Trophoblast cell (in vitro differentiated cells and primary cell): Measurements from ENCODE around the gene RTKN2.
A peak's percentile ranks its signal among the peaks of the same experiment; 100 is the strongest.
"Not testable (repeated sequence)": the region's sequence is repeated elsewhere in the genome, so short reads cannot be mapped to it uniquely, and the experiment has no call there.

Experiments used
- DNase-seq, 2 donors: peaks; one replicate each; pipeline ENCODE4 v3.0.0-alpha.2; 2016
- H2AFZ ChIP-seq: 2 replicates; pipeline ENCODE4 v1.6.1; 2013; ENCODE audit warnings: low read length, moderate library complexity, mild to moderate bottlenecking; ENCODE audit not compliant: insufficient read depth, poor library complexity
- H2AK5ac ChIP-seq: 2 replicates; pipeline ENCODE4 v1.6.1; 2013; ENCODE audit warnings: mild to moderate bottlenecking, low read length
- H2BK120ac ChIP-seq: 2 replicates; pipeline ENCODE4 v1.6.1; 2013; ENCODE audit warnings: low read length, mild to moderate bottlenecking, moderate library complexity; ENCODE audit not compliant: insufficient read depth, poor library complexity
- H2BK12ac ChIP-seq: 2 replicates; pipeline ENCODE4 v1.6.1; 2013; ENCODE audit warnings: mild to moderate bottlenecking, low read length, moderate library complexity
- H2BK5ac ChIP-seq: 2 replicates; pipeline ENCODE4 v1.6.1; 2013; ENCODE audit warnings: low read length, low read depth, moderate library complexity, mild to moderate bottlenecking; ENCODE audit not compliant: poor library complexity
- H3K14ac ChIP-seq: 2 replicates; pipeline ENCODE4 v1.6.1; 2013; ENCODE audit warnings: mild to moderate bottlenecking, low read length
- H3K18ac ChIP-seq: 2 replicates; pipeline ENCODE4 v1.6.1; 2013; ENCODE audit warnings: mild to moderate bottlenecking, low read length
- H3K23ac ChIP-seq: 2 replicates; pipeline ENCODE4 v1.6.1; 2013; ENCODE audit warnings: low read length
- H3K27ac ChIP-seq: 2 replicates; pipeline ENCODE4 v1.5.1; 2013; ENCODE audit warnings: low read depth, mild to moderate bottlenecking, inconsistent platforms, low read length, moderate library complexity
- H3K27me3 ChIP-seq: 2 replicates; pipeline ENCODE4 v1.6.1; 2013; ENCODE audit warnings: inconsistent platforms, mild to moderate bottlenecking, low read length, moderate library complexity; ENCODE audit not compliant: insufficient read depth
- H3K36me3 ChIP-seq, 2 experiments: 1 replicate in 1 of 2; 2 replicates in 1 of 2; pipeline ENCODE4 v1.6.1; 2013; ENCODE audit warnings: low read length in 2 of 2, mild to moderate bottlenecking in 2 of 2, moderate library complexity in 1 of 2; ENCODE audit not compliant: insufficient read depth in 2 of 2, control insufficient read depth in 1 of 2
- H3K4ac ChIP-seq: 2 replicates; pipeline ENCODE4 v1.6.1; 2013; ENCODE audit warnings: low read depth, mild to moderate bottlenecking, low read length, moderate library complexity
- H3K4me1 ChIP-seq, 2 experiments: 1 replicate in 1 of 2; 2 replicates in 1 of 2; pipeline ENCODE4 v1.6.1; 2013; ENCODE audit warnings: low read length in 2 of 2, mild to moderate bottlenecking in 2 of 2, moderate library complexity in 1 of 2; ENCODE audit not compliant: insufficient read depth in 2 of 2, control insufficient read depth in 1 of 2
- H3K4me2 ChIP-seq: 2 replicates; pipeline ENCODE4 v1.6.1; 2013; ENCODE audit warnings: inconsistent platforms, mild to moderate bottlenecking, low read length, moderate library complexity
- H3K4me3 ChIP-seq: 2 replicates; pipeline ENCODE4 v1.5.1; 2013; ENCODE audit warnings: mild to moderate bottlenecking, low read depth, low read length, inconsistent platforms
- H3K79me1 ChIP-seq: one replicate; pipeline ENCODE4 v1.6.1; 2013; ENCODE audit warnings: low read length
- H3K79me2 ChIP-seq: 2 replicates; pipeline ENCODE4 v1.6.1; 2013; ENCODE audit warnings: low read length, mild to moderate bottlenecking; ENCODE audit not compliant: control insufficient read depth, insufficient read depth, poor library complexity
- H3K9ac ChIP-seq: 2 replicates; pipeline ENCODE4 v1.6.1; 2013; ENCODE audit warnings: mild to moderate bottlenecking, low read length
- H3K9me3 ChIP-seq: 2 replicates; pipeline ENCODE4 v1.6.1; 2013; ENCODE audit warnings: low read depth, mild to moderate bottlenecking, control low read depth, inconsistent platforms, low read length; ENCODE audit not compliant: insufficient read depth
- H4K12ac ChIP-seq: 2 replicates; pipeline ENCODE4 v1.6.1; 2013; ENCODE audit warnings: low read depth, mild to moderate bottlenecking, low read length, moderate library complexity
- H4K8ac ChIP-seq: 2 replicates; pipeline ENCODE4 v1.6.1; 2013; ENCODE audit warnings: low read depth, mild to moderate bottlenecking, low read length, moderate library complexity
- H4K91ac ChIP-seq: one replicate; pipeline ENCODE4 v1.6.1; 2013; ENCODE audit warnings: low read depth, mild to moderate bottlenecking, low read length, moderate library complexity
- WGBS: extraction: QIAGEN DNeasy Blood & Tissue Kit; methylation state at CpG from one replicate; pipeline ENCODE4 v1.1.7; 2013; ENCODE audit warnings: missing lambda C conversion rate; ENCODE audit not compliant: insufficient read length, insufficient coverage; ENCODE audit errors: extremely low coverage; 5-methylcytosine and 5-hydroxymethylcytosine counted together

The RTKN2 gene

GRCh38 chr10:62302760-62303159 lies 34.1 kb upstream of the RTKN2 start:
- Histone ChIP-seq H3K36me3 (no peaks in the 10 kb centered on the region), H4K12ac (no peak overlapping the region), H3K4me1 (no peaks in the 10 kb centered on the region), H4K91ac (no peak overlapping the region), H2BK5ac (no peak overlapping the region), H3K4me3 (no peak overlapping the region), H3K9ac (no peak overlapping the region), H3K4ac (no peak overlapping the region), H3K79me1 (no peaks in the 10 kb centered on the region), H3K27me3 (no peaks in the 10 kb centered on the region), H3K4me2 (no peak overlapping the region), H3K9me3 (no peaks in the 10 kb centered on the region), H2BK120ac (no peak overlapping the region), H2AK5ac (no peak overlapping the region), H4K8ac (no peak overlapping the region), H2BK12ac (no peak overlapping the region), H3K14ac (no peak overlapping the region), H3K79me2 (no peaks in the 10 kb centered on the region), H3K23ac (no peak overlapping the region), H3K18ac (no peak overlapping the region), H2AFZ (no peak overlapping the region), H3K27ac (no peak overlapping the region)
- peak in 1 of 2 donors; percentile 8 for DNase-seq
- no CpG with 5 or more reads among the region's 4 CpGs for WGBS

GRCh38 chr10:62297857-62298256 lies 29.2 kb upstream of the RTKN2 start:
- no peaks in the 10 kb centered on the region for H3K79me2 ChIP-seq
- H3K27me3 ChIP-seq: no peaks in the 10 kb centered on the region
- H2BK12ac ChIP-seq: no peak overlapping the region
- no peaks in the 10 kb centered on the region for H3K9me3 ChIP-seq
- H3K23ac ChIP-seq: no peak overlapping the region
- no peak overlapping the region for H2BK120ac ChIP-seq
- H3K18ac ChIP-seq: no peak overlapping the region
- H4K8ac ChIP-seq: no peak overlapping the region
- no peak overlapping the region for H3K14ac ChIP-seq
- no peak overlapping the region for H3K27ac ChIP-seq
- H3K9ac ChIP-seq: no peak overlapping the region
- H2AK5ac ChIP-seq: no peak overlapping the region
- no peak overlapping the region for H2AFZ ChIP-seq
- no peaks in the 10 kb centered on the region for H3K4me1 ChIP-seq
- WGBS: no CpG with 5 or more reads among the region's 5 CpGs
- no peaks in the 10 kb centered on the region for H3K79me1 ChIP-seq
- DNase-seq: no peak
- no peak overlapping the region for H3K4me2 ChIP-seq
- no peak overlapping the region for H2BK5ac ChIP-seq
- H4K91ac ChIP-seq: no peak overlapping the region
- H3K4me3 ChIP-seq: no peak overlapping the region
- H3K4ac ChIP-seq: no peak overlapping the region
- H3K36me3 ChIP-seq: no peaks in the 10 kb centered on the region
- no peak overlapping the region for H4K12ac ChIP-seq

GRCh38 chr10:62284221-62284620 lies 15.6 kb upstream of the RTKN2 start:
- Histone ChIP-seq H2AFZ (no peak overlapping the region), H3K36me3 (no peaks in the 10 kb centered on the region), H2BK120ac (no peak overlapping the region), H3K4me1 (no peaks in the 10 kb centered on the region), H2AK5ac (no peak overlapping the region), H2BK12ac (no peak overlapping the region), H3K18ac (no peak overlapping the region), H3K4me2 (no peak overlapping the region), H3K9me3 (no peaks in the 10 kb centered on the region), H3K79me2 (no peaks in the 10 kb centered on the region), H4K8ac (no peak overlapping the region), H3K14ac (no peak overlapping the region), H3K9ac (no peak overlapping the region), H3K79me1 (no peaks in the 10 kb centered on the region), H4K12ac (no peak overlapping the region), H2BK5ac (no peak overlapping the region), H3K4me3 (no peak overlapping the region), H3K4ac (no peak overlapping the region), H4K91ac (no peak overlapping the region), H3K23ac (no peak overlapping the region), H3K27me3 (no peaks in the 10 kb centered on the region), H3K27ac (no peak overlapping the region)
- no peak for DNase-seq

GRCh38 chr10:62281348-62281747 lies 12.7 kb upstream of the RTKN2 start:
- H3K18ac ChIP-seq, H3K79me1 ChIP-seq, H4K12ac ChIP-seq, H2BK5ac ChIP-seq, H2AFZ ChIP-seq, H3K27ac ChIP-seq, H2BK120ac ChIP-seq, H3K9ac ChIP-seq, H2BK12ac ChIP-seq, H3K79me2 ChIP-seq, H3K4me3 ChIP-seq, H4K91ac ChIP-seq, H3K4ac ChIP-seq, H3K9me3 ChIP-seq, H3K14ac ChIP-seq, H3K27me3 ChIP-seq, DNase-seq, H2AK5ac ChIP-seq, H4K8ac ChIP-seq, H3K23ac ChIP-seq, H3K4me1 ChIP-seq, H3K36me3 ChIP-seq, H3K4me2 ChIP-seq: not testable (repeated sequence)
- WGBS: no CpG with 5 or more reads among the region's 24 CpGs

GRCh38 chr10:62280392-62280791 lies 11.7 kb upstream of the RTKN2 start:
- no CpG with 5 or more reads among the region's 28 CpGs for WGBS
- not testable (repeated sequence) for DNase-seq

More at GRCh38 chr10:62280392-62280791, 11.7 kb upstream of the RTKN2 start:
- H3K9me3 ChIP-seq, H3K4me3 ChIP-seq, H2BK5ac ChIP-seq, H3K27ac ChIP-seq, H2AK5ac ChIP-seq, H4K8ac ChIP-seq, H3K14ac ChIP-seq, H3K27me3 ChIP-seq, H2BK12ac ChIP-seq, H3K79me1 ChIP-seq, H3K18ac ChIP-seq, H2BK120ac ChIP-seq, H3K9ac ChIP-seq, H3K4me1 ChIP-seq, H4K91ac ChIP-seq, H3K23ac ChIP-seq, H3K4me2 ChIP-seq, H2AFZ ChIP-seq, H4K12ac ChIP-seq, H3K4ac ChIP-seq, H3K79me2 ChIP-seq, H3K36me3 ChIP-seq: not testable (repeated sequence)
